A673 (cell line): ENCODE measurements around the gene CCDC78. TPM values are rescaled to one million over a fixed set of nuclear protein-coding genes. Genes with fewer than 3 reads are reported as not detected.
A peak's percentile ranks its signal among the peaks of the same experiment; 100 is the strongest.

Experiments used
- BruUV-seq: library from RNA; stranded (reverse); fragments of 400-500 nt; replicated peaks from 2 replicates; lab custom pipeline; 2021; lab: Mats Ljungman, UMichigan
- CTCF ChIA-PET: fragments of 300-600 bp; sonication (Branson Sonifier 250); formaldehyde crosslinking; loops from one replicate; lab custom pipeline; 2022; ENCODE audit warnings: antibody characterized with exemption; lab: Charles Lee
- POLR2A ChIA-PET: fragments of 300-600 bp; sonication (Branson Sonifier 250); formaldehyde crosslinking; loops from one replicate; lab custom pipeline; 2022; ENCODE audit warnings: antibody characterized with exemption; ENCODE audit not compliant: low non-redundant PET; lab: Charles Lee
- DNase-seq: peaks from one replicate; pipeline ENCODE4 v3.0.0-alpha.2; 2015; ENCODE audit warnings: low spot score
- H3K27ac ChIP-seq: fragments of 200-600 bp; sonication (generic); 2 replicates; pipeline ENCODE4 v1.5.1; 2016; ENCODE audit warnings: mixed run types, low read depth, mild to moderate bottlenecking, mixed read lengths, antibody characterized with exemption, low read length; ENCODE audit not compliant: poor library complexity, severe bottlenecking
- H3K27me3 ChIP-seq: fragments of 200-600 bp; sonication (generic); replicated peaks from 2 replicates; pipeline ENCODE4 v1.6.1; 2017; ENCODE audit warnings: mixed run types, low read depth, mild to moderate bottlenecking, mixed read lengths, antibody characterized with exemption, low read length; ENCODE audit not compliant: insufficient read depth, poor library complexity
- H3K36me3 ChIP-seq: fragments of 200-600 bp; sonication (generic); 2 replicates; pipeline ENCODE4 v1.6.1; 2016; ENCODE audit warnings: mixed run types, mild to moderate bottlenecking, mixed read lengths, antibody characterized with exemption, low read length; ENCODE audit not compliant: insufficient read depth, poor library complexity, severe bottlenecking
- H3K4me1 ChIP-seq: fragments of 200-600 bp; sonication (generic); 2 replicates; pipeline ENCODE4 v1.6.1; 2017; ENCODE audit warnings: mixed run types, mild to moderate bottlenecking, mixed read lengths, antibody characterized with exemption, low read length; ENCODE audit not compliant: insufficient read depth, poor library complexity, severe bottlenecking
- H3K4me3 ChIP-seq: fragments of 200-600 bp; sonication (generic); 2 replicates; pipeline ENCODE4 v1.5.1; 2016; ENCODE audit warnings: low read depth, mixed run types, mild to moderate bottlenecking, mixed read lengths, low read length; ENCODE audit not compliant: poor library complexity, severe bottlenecking
- H3K9me3 ChIP-seq: fragments of 200-600 bp; sonication (generic); 2 replicates; pipeline ENCODE4 v1.6.1; 2016; ENCODE audit warnings: mixed run types, low read depth, mild to moderate bottlenecking, mixed read lengths, antibody characterized with exemption, low read length; ENCODE audit not compliant: poor library complexity, severe bottlenecking
- CTCF ChIP-seq: fragments of 300-800, 200-600 bp; sonication (generic); conservative IDR thresholded peaks from 2 replicates; pipeline ENCODE4 v1.5.1; 2017; ENCODE audit warnings: low read depth, mild to moderate bottlenecking, antibody characterized with exemption, low read length, moderate library complexity, mixed read lengths
- EZH2 ChIP-seq: fragments of 200-600 bp; sonication (generic); IDR thresholded peaks from 2 replicates; pipeline ENCODE4 v1.6.1; 2017; ENCODE audit warnings: borderline replicate concordance, low read depth, mild to moderate bottlenecking, mixed read lengths, antibody characterized with exemption, low read length; ENCODE audit not compliant: poor library complexity, severe bottlenecking
- intact Hi-C: fragments of 100-400 bp; cut with micrococcal nuclease; formaldehyde crosslinking; loops from one replicate; pipeline ENCODE4 v1.10.0; 2022; ENCODE audit not compliant: unreplicated experiment
- total RNA-seq: library from RNA; stranded (reverse); gene quantifications from 2 replicates; pipeline ENCODE4 v1.2.3, GENCODE V29; 2021

CCDC78 gene
- total RNA-seq, 1 experiment from 2014 or later = 0.28 TPM

DNA sequence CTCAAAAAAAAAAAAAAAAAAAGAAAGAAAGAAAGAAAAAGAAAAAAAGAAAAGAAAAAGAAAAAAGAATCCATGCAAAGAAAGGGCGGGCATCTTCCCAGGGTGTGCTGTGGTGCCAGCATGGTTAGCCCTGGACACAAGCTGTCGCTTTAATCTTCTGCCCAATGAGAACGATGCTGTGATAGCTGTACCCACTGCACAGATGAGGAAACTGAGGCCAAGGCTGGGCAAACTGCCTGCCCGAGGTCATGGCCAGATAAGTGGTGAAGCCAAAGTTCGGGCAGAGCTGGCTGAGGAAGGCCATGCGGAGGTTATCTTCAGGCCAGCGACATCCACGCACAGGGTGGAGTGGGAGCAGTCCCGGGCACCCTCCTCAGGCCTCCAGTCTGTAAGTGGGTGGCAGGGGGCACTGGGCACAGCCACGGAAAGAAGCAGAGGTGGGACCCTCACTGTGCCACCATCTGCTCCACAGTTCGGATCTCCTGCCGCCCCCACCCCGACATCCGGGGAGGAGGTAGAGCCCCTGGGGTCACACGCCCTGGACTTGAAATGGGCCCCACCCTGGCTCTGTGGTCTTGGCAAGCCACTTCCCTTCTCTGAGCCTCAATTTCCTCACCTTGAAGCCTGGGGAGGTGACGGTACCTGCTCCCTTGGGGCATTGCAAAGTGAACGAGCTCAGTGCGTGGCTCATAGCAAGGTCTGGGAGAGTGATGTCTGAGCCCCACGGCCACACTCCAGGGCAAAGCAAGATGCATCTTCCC, 27.2 kb downstream of the CCDC78 start:
- Histone ChIP-seq H3K27me3 (peaks cover 74% of the 10 kb centered on the region), H3K27ac (no peak overlapping the region), H3K4me3 (no peak overlapping the region), H3K4me1 (peaks cover 12% of the 10 kb centered on the region), H3K36me3 (no peaks in the 10 kb centered on the region), H3K9me3 (no peaks in the 10 kb centered on the region)
- intact Hi-C loops = no loop called here
- no TSS peak for BruUV-seq
- CTCF ChIA-PET = no interaction called here
- DNase-seq = no peak
- POLR2A ChIA-PET = no interaction called here
- TF ChIP-seq EZH2 (no peak), CTCF (no peak)

- peak; percentile 37 for DNase-seq
- intact Hi-C loops = no loop called here
- ChIA-PET CTCF (interaction anchor here (0.7 kb wide), 1 partner anchor 29 kb away, joined by 3 read pairs; no protein-coding TSS in a partner anchor), POLR2A (interaction anchor here (0.6 kb wide), 1 partner anchor 14 kb away, joined by 3 read pairs; no protein-coding TSS in a partner anchor)
- Histone ChIP-seq H3K36me3 (no peaks in the 10 kb centered on the region), H3K27ac (no peak overlapping the region), H3K27me3 (peaks cover 56% of the 10 kb centered on the region), H3K4me3 (peak overlapping the region; percentile 38), H3K4me1 (peaks cover 14% of the 10 kb centered on the region), H3K9me3 (no peaks in the 10 kb centered on the region)
- BruUV-seq = no TSS peak
- TF ChIP-seq CTCF (no peak), EZH2 (no peak)
Measured at GRCh38 chr16:695355-696089, 30.7 kb downstream of the CCDC78 start.

- Histone ChIP-seq H3K4me3 (peak overlapping the region; percentile 35), H3K9me3 (no peaks in the 10 kb centered on the region), H3K27ac (no peak overlapping the region), H3K36me3 (no peaks in the 10 kb centered on the region), H3K27me3 (peaks cover 50% of the 10 kb centered on the region), H3K4me1 (peaks cover 14% of the 10 kb centered on the region)
- ChIA-PET POLR2A (no interaction called here), CTCF (no interaction called here)
- no peak for DNase-seq
- no TSS peak for BruUV-seq
- no peak for TF ChIP-seq CTCF
- TF ChIP-seq EZH2 = no peak
- intact Hi-C loops = no loop called here
Measured at GRCh38 chr16:694863-695354, 31.3 kb downstream of the CCDC78 start.
